Measurements from ENCODE around the gene HGF. TPM values are rescaled to one million over a fixed set of nuclear protein-coding genes. Genes with fewer than 3 reads are reported as not detected.

Gene HGF
- total and polyA plus RNA-seq, 2 donors = 1.2 TPM

GRCh38 chr7:81692146-81692905 is 77.5 kb downstream of the HGF start:
- Histone ChIP-seq H3K27me3 (ENCODE audit: control insufficient read depth in 2 of 2, insufficient read depth in 1 of 2, low read length in 1 of 2) (no peaks in the 10 kb centered on the region), H3K4me1 (ENCODE audit: control insufficient read depth in 2 of 2, insufficient read depth in 2 of 2, low read length in 2 of 2) (no peaks in the 10 kb centered on the region), H3K36me3 (ENCODE audit: control insufficient read depth in 2 of 2, insufficient read depth in 2 of 2, low read length in 1 of 2) (no peaks in the 10 kb centered on the region), H3K9me3 (ENCODE audit: control insufficient read depth in 2 of 2, insufficient read depth in 1 of 2, low read length in 1 of 2) (no peaks in the 10 kb centered on the region), H3K27ac (ENCODE audit: low read depth in 1 of 2, low read length in 1 of 2) (no peak overlapping the region), H3K4me3 (ENCODE audit: low read length in 2 of 2) (no peak overlapping the region)
- 98% methylated on average over 3 of the region's 3 CpGs for WGBS
- no peak for DNase-seq (ENCODE audit: low read depth in 6 of 9, low spot score in 9 of 9)

GRCh38 chr7:81691199-81691821 is 78.5 kb downstream of the HGF start:
- Histone ChIP-seq H3K36me3 (ENCODE audit: control insufficient read depth in 2 of 2, insufficient read depth in 2 of 2, low read length in 1 of 2) (no peaks in the 10 kb centered on the region), H3K4me3 (ENCODE audit: low read length in 2 of 2) (no peak overlapping the region), H3K27ac (ENCODE audit: low read depth in 1 of 2, low read length in 1 of 2) (no peak overlapping the region), H3K4me1 (ENCODE audit: control insufficient read depth in 2 of 2, insufficient read depth in 2 of 2, low read length in 2 of 2) (no peaks in the 10 kb centered on the region), H3K9me3 (ENCODE audit: control insufficient read depth in 2 of 2, insufficient read depth in 1 of 2, low read length in 1 of 2) (no peaks in the 10 kb centered on the region), H3K27me3 (ENCODE audit: control insufficient read depth in 2 of 2, insufficient read depth in 1 of 2, low read length in 1 of 2) (no peaks in the 10 kb centered on the region)
- DNase-seq (ENCODE audit: low read depth in 6 of 9, low spot score in 9 of 9) = no peak
- WGBS = 91% methylated on average over 4 of the region's 4 CpGs

DNA sequence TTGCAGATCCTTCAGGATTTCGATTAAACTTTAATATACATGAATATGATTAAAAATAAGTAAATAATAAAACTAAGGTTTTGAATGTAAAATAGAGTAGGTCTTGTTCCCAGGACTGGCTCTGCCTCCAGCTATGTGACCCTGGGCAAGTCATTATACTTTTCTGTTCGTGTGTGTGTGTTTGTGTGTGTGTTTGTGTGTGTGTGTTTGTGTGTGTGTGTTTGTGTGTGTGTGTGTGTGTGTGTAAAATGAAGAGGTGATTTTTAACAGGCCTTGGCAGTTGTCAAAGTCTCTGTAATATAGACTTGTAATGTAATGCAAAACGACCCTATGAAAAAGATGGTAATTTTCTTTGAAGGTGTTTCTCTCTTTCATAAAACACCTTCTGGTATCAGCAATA is 79.2 kb downstream of the HGF start:
- Histone ChIP-seq H3K4me3 (ENCODE audit: low read length in 2 of 2) (no peak overlapping the region), H3K4me1 (ENCODE audit: control insufficient read depth in 2 of 2, insufficient read depth in 2 of 2, low read length in 2 of 2) (no peaks in the 10 kb centered on the region), H3K9me3 (ENCODE audit: control insufficient read depth in 2 of 2, insufficient read depth in 1 of 2, low read length in 1 of 2) (no peaks in the 10 kb centered on the region), H3K27ac (ENCODE audit: low read depth in 1 of 2, low read length in 1 of 2) (no peak overlapping the region), H3K27me3 (ENCODE audit: control insufficient read depth in 2 of 2, insufficient read depth in 1 of 2, low read length in 1 of 2) (no peaks in the 10 kb centered on the region), H3K36me3 (ENCODE audit: control insufficient read depth in 2 of 2, insufficient read depth in 2 of 2, low read length in 1 of 2) (no peaks in the 10 kb centered on the region)
- WGBS = 92% methylated on average over 3 of the region's 3 CpGs
- DNase-seq (ENCODE audit: low read depth in 6 of 9, low spot score in 9 of 9) = no peak

DNA sequence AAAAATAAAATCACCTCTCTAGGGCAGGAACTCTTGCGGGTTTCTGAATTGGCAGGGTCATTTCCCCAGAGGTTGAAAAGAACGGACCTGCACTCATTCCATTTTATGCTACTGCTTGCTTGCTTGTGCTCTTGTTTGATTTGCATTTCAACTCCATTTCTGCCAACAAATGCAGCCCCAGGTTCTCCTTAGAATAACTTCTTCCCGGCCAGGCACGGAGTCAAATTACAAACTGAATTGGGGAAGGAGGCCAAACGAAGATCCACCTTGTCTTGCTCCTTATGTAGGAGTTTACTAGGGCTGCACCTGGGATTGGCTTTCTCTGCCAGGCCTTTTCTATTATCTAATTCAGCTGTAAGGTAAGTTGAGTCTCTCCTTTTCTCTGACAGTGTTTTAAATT is 79.6 kb downstream of the HGF start:
- Histone ChIP-seq H3K36me3 (ENCODE audit: control insufficient read depth in 2 of 2, insufficient read depth in 2 of 2, low read length in 1 of 2) (no peaks in the 10 kb centered on the region), H3K4me3 (ENCODE audit: low read length in 2 of 2) (no peak overlapping the region), H3K27ac (ENCODE audit: low read depth in 1 of 2, low read length in 1 of 2) (no peak overlapping the region), H3K27me3 (ENCODE audit: control insufficient read depth in 2 of 2, insufficient read depth in 1 of 2, low read length in 1 of 2) (no peaks in the 10 kb centered on the region), H3K4me1 (ENCODE audit: control insufficient read depth in 2 of 2, insufficient read depth in 2 of 2, low read length in 2 of 2) (no peaks in the 10 kb centered on the region), H3K9me3 (ENCODE audit: control insufficient read depth in 2 of 2, insufficient read depth in 1 of 2, low read length in 1 of 2) (no peaks in the 10 kb centered on the region)
- 80% methylated on average over 5 of the region's 5 CpGs for WGBS
- DNase-seq (ENCODE audit: low read depth in 6 of 9, low spot score in 9 of 9) = no peak

DNA sequence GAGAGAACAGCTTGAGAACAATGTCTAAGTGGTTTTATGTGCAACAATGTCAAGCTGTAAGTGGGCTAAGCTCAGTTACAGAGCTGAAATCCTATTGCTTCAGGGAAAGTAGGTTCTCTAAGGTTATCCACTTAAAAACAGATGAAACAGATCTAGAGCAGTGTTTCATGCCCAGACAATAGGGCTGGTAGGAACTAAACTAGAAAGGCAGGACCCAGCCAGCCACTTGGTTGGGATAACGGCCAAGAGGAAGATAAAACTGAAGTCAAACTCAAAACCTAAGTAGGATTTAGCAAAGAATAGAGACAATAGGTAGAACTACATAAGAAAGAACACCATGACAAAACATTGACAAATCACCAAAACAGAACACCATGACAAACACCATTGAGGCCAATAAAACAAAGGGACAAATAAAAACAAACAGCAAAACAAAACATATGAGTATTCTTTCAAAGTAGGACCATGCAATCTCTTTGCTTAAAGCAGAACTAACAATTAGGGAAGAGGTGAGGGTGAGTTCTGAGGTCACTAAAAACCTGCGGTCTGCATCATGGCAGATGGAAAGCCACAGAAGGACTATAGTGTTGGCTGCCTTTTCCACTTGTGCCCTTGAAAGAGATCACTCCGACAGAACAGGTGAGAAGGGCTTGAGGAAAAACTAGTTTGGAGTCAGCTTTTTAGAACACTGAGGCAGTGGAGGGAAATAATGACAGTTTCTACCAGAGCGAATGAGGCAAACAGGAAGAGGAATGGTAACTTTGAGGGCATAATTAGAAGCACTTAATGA is 81.0 kb downstream of the HGF start:
- H3K27me3 ChIP-seq (ENCODE audit: control insufficient read depth in 2 of 2, insufficient read depth in 1 of 2, low read length in 1 of 2) = no peaks in the 10 kb centered on the region
- no peaks in the 10 kb centered on the region for H3K9me3 ChIP-seq (ENCODE audit: control insufficient read depth in 2 of 2, insufficient read depth in 1 of 2, low read length in 1 of 2)
- no peak overlapping the region for H3K27ac ChIP-seq (ENCODE audit: low read depth in 1 of 2, low read length in 1 of 2)
- H3K36me3 ChIP-seq (ENCODE audit: control insufficient read depth in 2 of 2, insufficient read depth in 2 of 2, low read length in 1 of 2) = no peaks in the 10 kb centered on the region
- H3K4me1 ChIP-seq (ENCODE audit: control insufficient read depth in 2 of 2, insufficient read depth in 2 of 2, low read length in 2 of 2) = no peaks in the 10 kb centered on the region
- H3K4me3 ChIP-seq (ENCODE audit: low read length in 2 of 2) = no peak overlapping the region
- no peak for DNase-seq (ENCODE audit: low read depth in 6 of 9, low spot score in 9 of 9)
- 95% methylated on average over 4 of the region's 4 CpGs for WGBS

DNA sequence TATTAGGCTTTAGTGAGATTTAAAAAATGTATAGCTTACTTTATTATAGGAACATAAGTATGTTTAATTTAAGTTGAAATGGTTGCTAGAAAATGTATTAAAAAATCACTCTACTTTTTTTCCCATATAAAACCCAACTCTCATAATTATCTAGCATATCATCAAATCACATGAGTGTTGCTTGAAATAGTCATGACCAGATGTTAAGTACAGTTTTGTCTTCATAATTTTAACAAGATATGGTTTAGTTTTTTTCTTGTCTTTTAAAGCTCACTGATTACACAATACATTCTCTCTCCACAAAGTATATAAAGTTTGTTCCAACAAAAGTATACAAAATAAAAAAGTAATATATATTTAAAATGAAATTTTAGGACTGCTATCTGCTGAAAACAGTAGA is 82.8 kb downstream of the HGF start:
- H3K27me3 ChIP-seq (ENCODE audit: control insufficient read depth in 2 of 2, insufficient read depth in 1 of 2, low read length in 1 of 2) = no peaks in the 10 kb centered on the region
- no peaks in the 10 kb centered on the region for H3K9me3 ChIP-seq (ENCODE audit: control insufficient read depth in 2 of 2, insufficient read depth in 1 of 2, low read length in 1 of 2)
- DNase-seq (ENCODE audit: low read depth in 6 of 9, low spot score in 9 of 9) = no peak
- no peak overlapping the region for H3K27ac ChIP-seq (ENCODE audit: low read depth in 1 of 2, low read length in 1 of 2)
- no peak overlapping the region for H3K4me3 ChIP-seq (ENCODE audit: low read length in 2 of 2)
- no peaks in the 10 kb centered on the region for H3K4me1 ChIP-seq (ENCODE audit: control insufficient read depth in 2 of 2, insufficient read depth in 2 of 2, low read length in 2 of 2)
- no peaks in the 10 kb centered on the region for H3K36me3 ChIP-seq (ENCODE audit: control insufficient read depth in 2 of 2, insufficient read depth in 2 of 2, low read length in 1 of 2)

- H3K4me1 ChIP-seq (ENCODE audit: control insufficient read depth in 2 of 2, insufficient read depth in 2 of 2, low read length in 2 of 2) = no peaks in the 10 kb centered on the region
- no peaks in the 10 kb centered on the region for H3K36me3 ChIP-seq (ENCODE audit: control insufficient read depth in 2 of 2, insufficient read depth in 2 of 2, low read length in 1 of 2)
- no peak overlapping the region for H3K4me3 ChIP-seq (ENCODE audit: low read length in 2 of 2)
- 96% methylated on average over 3 of the region's 3 CpGs for WGBS
- H3K9me3 ChIP-seq (ENCODE audit: control insufficient read depth in 2 of 2, insufficient read depth in 1 of 2, low read length in 1 of 2) = no peaks in the 10 kb centered on the region
- no peak overlapping the region for H3K27ac ChIP-seq (ENCODE audit: low read depth in 1 of 2, low read length in 1 of 2)
- DNase-seq (ENCODE audit: low read depth in 6 of 9, low spot score in 9 of 9) = no peak
- no peaks in the 10 kb centered on the region for H3K27me3 ChIP-seq (ENCODE audit: control insufficient read depth in 2 of 2, insufficient read depth in 1 of 2, low read length in 1 of 2)
These were observed 84.5 kb downstream of the HGF start for GRCh38 chr7:81685270-81685868.

DNA sequence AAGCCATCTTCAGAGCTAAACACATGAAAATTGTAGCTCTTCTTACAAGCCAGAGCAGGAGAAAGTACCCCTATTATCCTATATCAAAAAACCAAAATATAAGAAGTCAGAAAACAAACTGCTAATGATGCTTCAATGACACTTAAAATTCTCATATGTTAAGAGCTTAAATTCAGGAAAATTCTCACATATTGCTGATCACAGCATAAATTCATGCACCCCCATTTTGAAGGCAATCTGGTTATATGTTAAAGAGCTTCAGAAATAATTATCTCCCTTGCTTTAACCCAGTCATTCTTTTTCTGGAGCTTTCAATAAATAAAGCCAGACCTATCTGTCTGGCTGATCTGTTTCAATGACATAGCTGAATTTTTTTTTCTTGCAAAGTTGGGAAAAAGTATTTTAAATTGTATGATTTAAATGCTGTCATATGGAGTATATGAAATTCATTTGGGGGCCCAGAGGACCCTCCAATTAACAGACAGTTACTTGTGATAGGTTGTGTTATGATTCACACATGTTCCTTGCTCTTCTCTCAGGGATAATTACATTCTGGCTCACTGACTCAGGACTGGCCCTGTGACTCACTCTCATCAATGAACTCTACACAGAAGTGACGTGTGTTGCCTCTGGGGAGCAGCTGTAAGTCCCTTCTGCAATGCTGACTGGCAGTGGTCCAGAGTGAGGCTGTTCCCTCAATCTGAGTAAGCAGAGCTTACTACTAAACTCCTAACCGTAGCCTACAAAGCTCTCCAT is 85.2 kb downstream of the HGF start:
- Histone ChIP-seq H3K27ac (ENCODE audit: low read depth in 1 of 2, low read length in 1 of 2) (no peak overlapping the region), H3K36me3 (ENCODE audit: control insufficient read depth in 2 of 2, insufficient read depth in 2 of 2, low read length in 1 of 2) (no peaks in the 10 kb centered on the region), H3K9me3 (ENCODE audit: control insufficient read depth in 2 of 2, insufficient read depth in 1 of 2, low read length in 1 of 2) (no peaks in the 10 kb centered on the region), H3K27me3 (ENCODE audit: control insufficient read depth in 2 of 2, insufficient read depth in 1 of 2, low read length in 1 of 2) (no peaks in the 10 kb centered on the region), H3K4me1 (ENCODE audit: control insufficient read depth in 2 of 2, insufficient read depth in 2 of 2, low read length in 2 of 2) (no peaks in the 10 kb centered on the region), H3K4me3 (ENCODE audit: low read length in 2 of 2) (no peak overlapping the region)
- DNase-seq (ENCODE audit: low read depth in 6 of 9, low spot score in 9 of 9) = peak in 2 of 9 donors; percentile 2 to 11
- 85% methylated on average over 2 of the region's 2 CpGs for WGBS
